Endothelial cell of umbilical vein (primary cell): ENCODE data around the gene SPRED2. TPM values are rescaled to one million over a fixed set of nuclear protein-coding genes. Genes with fewer than 3 reads are reported as not detected.

Experiments used
- BruUV-seq: library from RNA; stranded (reverse); fragments of 400-500 nt; replicated peaks from 2 replicates; lab custom pipeline; 2021; lab: Mats Ljungman, UMichigan
- CTCF ChIA-PET: fragments of 300-600, 350-600 bp; sonication (Branson Sonifier 250); formaldehyde crosslinking; loops from one replicate; lab custom pipeline; 2021; ENCODE audit warnings: antibody characterized with exemption, inconsistent platforms; lab: Charles Lee
- POLR2A ChIA-PET: fragments of 300-600, 350-600 bp; sonication (Branson Sonifier 250); formaldehyde crosslinking; loops from one replicate; lab custom pipeline; 2021; ENCODE audit warnings: antibody characterized with exemption, inconsistent platforms; lab: Charles Lee
- DNase-seq: peaks from one replicate; pipeline ENCODE4 v3.0.0-alpha.2; 2011; ENCODE audit warnings: low read depth, low spot score
- FAIRE-seq: peaks from 2 replicates; lab custom pipeline; 2011; peaks lifted over from hg19 to GRCh38; lab: Jason Lieb, UNC
- H2AFZ ChIP-seq: 2 replicates; pipeline ENCODE4 v1.6.0; 2012; ENCODE audit warnings: low read depth, low read length, control low read depth, inconsistent platforms
- H3K27ac ChIP-seq: 2 replicates; pipeline ENCODE4 v1.5.1; 2011; ENCODE audit warnings: low read depth, mild to moderate bottlenecking, control low read depth, low read length, moderate library complexity; ENCODE audit not compliant: insufficient read depth
- H3K27me3 ChIP-seq, 2 experiments: 2 replicates each; pipeline versions ENCODE4 v1.6.0 to v1.6.1; 2011; ENCODE audit warnings: low read length in 2 of 2, mixed read lengths in 1 of 2; ENCODE audit not compliant: control insufficient read depth in 2 of 2, insufficient read depth in 2 of 2
- H3K36me3 ChIP-seq, 2 experiments: 2 replicates in 1 of 2; 3 replicates in 1 of 2; pipeline ENCODE4 v1.5.1; 2011; ENCODE audit warnings: low read length in 2 of 2, mild to moderate bottlenecking in 1 of 2, moderate library complexity in 1 of 2; ENCODE audit not compliant: control insufficient read depth in 2 of 2, insufficient read depth in 2 of 2; ENCODE audit errors: extremely low read depth in 1 of 2
- H3K4me1 ChIP-seq: 3 replicates; pipeline ENCODE4 v1.5.1; 2011; ENCODE audit warnings: mild to moderate bottlenecking, low read length; ENCODE audit not compliant: control insufficient read depth, insufficient read depth; ENCODE audit errors: extremely low read depth
- H3K4me2 ChIP-seq: 2 replicates; pipeline ENCODE4 v1.6.1; 2011; ENCODE audit warnings: low read length, control low read depth, mixed read lengths; ENCODE audit not compliant: insufficient read depth
- H3K4me3 ChIP-seq, 3 experiments: fragments of 200-600 bp in 1 of 3; sonication (generic), shearing (Covaris generic) in 1 of 3; replicated peaks in 1 of 3; 2 replicates each; pipeline ENCODE4 v1.5.1; 2011 to 2016; ENCODE audit warnings: control low read depth in 3 of 3, low read length in 3 of 3, mild to moderate bottlenecking in 2 of 3, inconsistent platforms in 1 of 3, low read depth in 1 of 3, moderate library complexity in 1 of 3; ENCODE audit not compliant: insufficient read depth in 1 of 3
- H3K79me2 ChIP-seq: 2 replicates; pipeline ENCODE4 v1.6.0; 2012; ENCODE audit warnings: low read length, inconsistent platforms; ENCODE audit not compliant: control insufficient read depth, insufficient read depth
- H3K9ac ChIP-seq: replicated peaks from 2 replicates; pipeline ENCODE3; 2011; ENCODE audit warnings: low read length, control low read depth; ENCODE audit not compliant: insufficient read depth; ENCODE audit errors: extremely low read depth
- H3K9me1 ChIP-seq: replicated peaks from 3 replicates; pipeline ENCODE4 v1.6.0; 2011; ENCODE audit warnings: mild to moderate bottlenecking, low read length; ENCODE audit not compliant: control insufficient read depth, insufficient read depth; ENCODE audit errors: extremely low read depth
- H3K9me3 ChIP-seq: replicated peaks from 2 replicates; pipeline ENCODE4 v1.5.1; 2012; ENCODE audit warnings: low read length, inconsistent platforms; ENCODE audit not compliant: control insufficient read depth, insufficient read depth
- H4K20me1 ChIP-seq: replicated peaks from 2 replicates; pipeline ENCODE3; 2011; ENCODE audit warnings: mild to moderate bottlenecking, low read length; ENCODE audit not compliant: control insufficient read depth, insufficient read depth; ENCODE audit errors: extremely low read depth
- EZH2 ChIP-seq: IDR thresholded peaks from 2 replicates; pipeline ENCODE4 v1.6.1; 2012; ENCODE audit warnings: borderline replicate concordance, low read depth, mild to moderate bottlenecking, moderate library complexity, low read length, inconsistent platforms; ENCODE audit not compliant: severe bottlenecking
- FOS ChIP-seq: IDR thresholded peaks from 2 replicates; pipeline ENCODE4 v1.6.1; 2011; ENCODE audit warnings: mild to moderate bottlenecking, low read length, moderate library complexity, borderline replicate concordance; ENCODE audit not compliant: insufficient read depth
- GATA2 ChIP-seq: IDR thresholded peaks from 2 replicates; pipeline ENCODE4 v1.7.0; 2011; ENCODE audit warnings: low read depth, mild to moderate bottlenecking, moderate library complexity, mixed read lengths, low read length; ENCODE audit not compliant: insufficient read length, insufficient read depth
- JUN ChIP-seq: IDR thresholded peaks from 2 replicates; pipeline ENCODE4 v1.6.1; 2011; ENCODE audit warnings: borderline replicate concordance, low read depth; ENCODE audit not compliant: insufficient read length, insufficient read depth
- MYC ChIP-seq: IDR thresholded peaks from one replicate; pipeline ENCODE4 v1.6.1; 2011; ENCODE audit warnings: mild to moderate bottlenecking, low read depth, low read length
- POLR2A ChIP-seq: IDR thresholded peaks from 2 replicates; pipeline ENCODE4 v1.6.1; 2012; ENCODE audit warnings: low read depth, mild to moderate bottlenecking, control low read depth, low read length
- POLR2AphosphoS5 ChIP-seq: IDR thresholded peaks from 2 replicates; pipeline ENCODE4 v1.6.1; 2012; ENCODE audit warnings: low read depth, mild to moderate bottlenecking, control low read depth, low read length, moderate library complexity; ENCODE audit not compliant: insufficient read depth
- dilution Hi-C: fragments of 300-500 bp; cut with MboI; formaldehyde crosslinking; loops from one replicate; pipeline ENCODE4 v1.15.0; 2019; ENCODE audit warnings: low sequenced_read_pairs; ENCODE audit not compliant: extremely low pct_ligation_motif_present
- intact Hi-C: fragments of 100-400 bp; cut with micrococcal nuclease; formaldehyde crosslinking; loops from one replicate; pipeline ENCODE4 v1.10.0; 2022
- polyA plus RNA-seq, 4 experiments: library from polyadenylated mRNA; depleted of rRNA in 3 of 4; stranded (reverse) in 3 of 4; unstranded in 1 of 4; fragments of >200 nt; gene quantifications; 2 replicates each; pipeline versions ENCODE4 v1.2.1 to v1.2.3, GENCODE V29; 2011 to 2012; ENCODE audit warnings: missing spikeins in 1 of 4
- total RNA-seq: library from RNA; stranded (reverse); gene quantifications from 2 replicates; pipeline ENCODE4 v1.2.3, GENCODE V29; 2021
- TF ChIP-seq, protein P1 (sequence below), 2 donors: IDR thresholded peaks; 1 replicate in 1 of 2; 2 replicates in 1 of 2; pipeline ENCODE4 v1.5.1; 2011; ENCODE audit warnings: low read length in 2 of 2, mild to moderate bottlenecking in 2 of 2, moderate library complexity in 2 of 2, control low read depth in 1 of 2, inconsistent platforms in 1 of 2, low read depth in 1 of 2; ENCODE audit not compliant: insufficient read depth in 1 of 2; ENCODE audit errors: extremely low read depth in 1 of 2
- TF ChIP-seq, protein P2 (sequence below): IDR thresholded peaks from 2 replicates; pipeline ENCODE4 v1.6.1; 2011; ENCODE audit not compliant: insufficient read depth, insufficient read length

SPRED2 gene
- total and polyA plus RNA-seq, 2 donors (not counting 3 experiments of a cell fraction or from before 2014, with no cell fraction given), result 3.6 to 9.6 TPM

DNA sequence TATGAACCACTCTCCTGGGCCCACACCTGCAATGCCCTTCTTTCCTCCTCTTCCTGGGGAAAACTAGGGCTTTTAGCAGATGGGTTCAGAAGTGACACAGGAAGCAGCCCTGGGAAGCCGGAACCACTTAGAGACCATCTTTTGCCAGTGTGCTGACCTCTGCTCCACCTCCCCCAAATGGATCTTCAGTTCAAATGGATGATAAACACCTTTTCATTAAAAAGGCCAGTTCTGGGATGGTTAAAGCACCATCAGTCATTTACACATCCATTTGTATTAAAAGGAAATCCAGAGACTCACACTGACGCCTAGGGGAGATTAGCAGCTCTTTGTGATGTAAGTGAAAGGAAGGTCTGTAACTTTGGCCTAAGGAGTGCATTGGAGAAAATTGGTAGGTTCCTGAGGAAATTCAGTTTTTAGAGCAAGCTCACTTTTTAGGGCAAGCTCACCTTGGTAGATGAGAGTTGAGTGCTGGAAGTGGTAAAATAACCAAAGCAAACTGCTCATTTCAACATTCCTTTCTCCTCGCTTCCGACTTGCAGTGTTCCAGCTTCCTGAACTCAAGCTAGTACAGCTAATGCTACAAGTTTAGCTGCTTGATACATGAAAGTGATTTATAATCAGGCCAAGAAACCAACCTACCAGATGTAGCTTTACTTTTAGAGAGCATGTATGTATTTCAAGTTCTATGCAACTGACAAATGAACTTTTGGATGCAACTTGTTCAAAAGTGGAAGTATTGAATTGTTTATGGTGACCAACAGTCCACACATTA lies 157.1 kb downstream of the SPRED2 start:
- no peak for FAIRE-seq
- CTCF ChIA-PET, result interaction anchor here (0.8 to 3.5 kb wide), 8 partner anchors 8 to 299 kb away, joined by 3 to 20 read pairs (median 4); no protein-coding TSS in a partner anchor

More for the DNA sequence above, 157.1 kb downstream of the SPRED2 start:
- H3K27ac ChIP-seq, result no peak overlapping the region
- no peaks in the 10 kb centered on the region for H3K9me3 ChIP-seq
- H3K9me1 ChIP-seq, result no peaks in the 10 kb centered on the region
- H3K9ac ChIP-seq, result no peak overlapping the region
- H3K4me2 ChIP-seq, result no peak overlapping the region
- no peak overlapping the region for H3K4me3 ChIP-seq
- intact Hi-C loops, result loop anchor here (1.0 to 5.0 kb wide), 3 partner anchors 10 to 277 kb away; no protein-coding TSS in a partner anchor
- no peaks in the 10 kb centered on the region for H4K20me1 ChIP-seq
- peaks cover 2 to 4% of the 10 kb centered on the region in 2 experiments for H3K36me3 ChIP-seq
- no peak for TF ChIP-seq MYC
- TF ChIP-seq GATA2, result no peak
- no peak for TF ChIP-seq EZH2
- TF ChIP-seq, protein P1, sequence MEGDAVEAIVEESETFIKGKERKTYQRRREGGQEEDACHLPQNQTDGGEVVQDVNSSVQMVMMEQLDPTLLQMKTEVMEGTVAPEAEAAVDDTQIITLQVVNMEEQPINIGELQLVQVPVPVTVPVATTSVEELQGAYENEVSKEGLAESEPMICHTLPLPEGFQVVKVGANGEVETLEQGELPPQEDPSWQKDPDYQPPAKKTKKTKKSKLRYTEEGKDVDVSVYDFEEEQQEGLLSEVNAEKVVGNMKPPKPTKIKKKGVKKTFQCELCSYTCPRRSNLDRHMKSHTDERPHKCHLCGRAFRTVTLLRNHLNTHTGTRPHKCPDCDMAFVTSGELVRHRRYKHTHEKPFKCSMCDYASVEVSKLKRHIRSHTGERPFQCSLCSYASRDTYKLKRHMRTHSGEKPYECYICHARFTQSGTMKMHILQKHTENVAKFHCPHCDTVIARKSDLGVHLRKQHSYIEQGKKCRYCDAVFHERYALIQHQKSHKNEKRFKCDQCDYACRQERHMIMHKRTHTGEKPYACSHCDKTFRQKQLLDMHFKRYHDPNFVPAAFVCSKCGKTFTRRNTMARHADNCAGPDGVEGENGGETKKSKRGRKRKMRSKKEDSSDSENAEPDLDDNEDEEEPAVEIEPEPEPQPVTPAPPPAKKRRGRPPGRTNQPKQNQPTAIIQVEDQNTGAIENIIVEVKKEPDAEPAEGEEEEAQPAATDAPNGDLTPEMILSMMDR (IDR thresholded peaks at IDR 0.05; ENCODE audit: extremely low read depth in 1 of 2, insufficient read depth in 1 of 2, low read depth in 1 of 2, low read length in 2 of 2), result no peak
- TF ChIP-seq, protein P2, sequence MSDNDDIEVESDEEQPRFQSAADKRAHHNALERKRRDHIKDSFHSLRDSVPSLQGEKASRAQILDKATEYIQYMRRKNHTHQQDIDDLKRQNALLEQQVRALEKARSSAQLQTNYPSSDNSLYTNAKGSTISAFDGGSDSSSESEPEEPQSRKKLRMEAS, result no peak
- no peak for TF ChIP-seq JUN
- no peak for TF ChIP-seq POLR2AphosphoS5
- no peak for TF ChIP-seq FOS
- TF ChIP-seq POLR2A, result no peak
- peaks cover 16% of the 10 kb centered on the region for H3K4me1 ChIP-seq
- H2AFZ ChIP-seq, result no peak overlapping the region
- no peaks in the 10 kb centered on the region for H3K27me3 ChIP-seq
- dilution Hi-C loops, result no loop called here
- no peaks in the 10 kb centered on the region for H3K79me2 ChIP-seq
- POLR2A ChIA-PET, result no interaction called here
- DNase-seq, result peak; percentile 37
- BruUV-seq, result no TSS peak
